ENCODE results near the gene IFT81.

Gene IFT81

GRCh38 chr12:110246636-110247339 lies 122.6 kb downstream of the IFT81 start:
- Histone ChIP-seq H4K20me1 (ENCODE audit: insufficient read depth) (no peaks in the 10 kb centered on the region), H3K9ac (no peak overlapping the region), H3K4me2 (no peak overlapping the region), H3K4me1 (ENCODE audit: low read depth, poor library complexity, severe bottlenecking) (no peaks in the 10 kb centered on the region), H2AFZ (ENCODE audit: low read depth) (no peak overlapping the region), H3K27ac (no peak overlapping the region), H3K79me2 (ENCODE audit: insufficient read depth, low read depth) (no peaks in the 10 kb centered on the region), H3K4me3 (IDR thresholded peaks at IDR 0.05; ENCODE audit: insufficient read depth, low read depth, low read length) (no peak overlapping the region), H3K36me3 (ENCODE audit: insufficient read depth) (no peaks in the 10 kb centered on the region), H3K27me3 (ENCODE audit: insufficient read depth, low read depth) (no peaks in the 10 kb centered on the region)
- no peak for TF ChIP-seq CTCF (conservative IDR thresholded peaks at IDR 0.05; ENCODE audit: low read depth, low read length)

GRCh38 chr12:110247340-110248095 lies 123.4 kb downstream of the IFT81 start:
- Histone ChIP-seq H2AFZ (ENCODE audit: low read depth) (no peak overlapping the region), H3K4me1 (ENCODE audit: low read depth, poor library complexity, severe bottlenecking) (no peaks in the 10 kb centered on the region), H3K4me2 (no peak overlapping the region), H3K36me3 (ENCODE audit: insufficient read depth) (no peaks in the 10 kb centered on the region), H3K4me3 (IDR thresholded peaks at IDR 0.05; ENCODE audit: insufficient read depth, low read depth, low read length) (no peak overlapping the region), H3K27me3 (ENCODE audit: insufficient read depth, low read depth) (no peaks in the 10 kb centered on the region), H4K20me1 (ENCODE audit: insufficient read depth) (no peaks in the 10 kb centered on the region), H3K27ac (no peak overlapping the region), H3K9ac (no peak overlapping the region), H3K79me2 (ENCODE audit: insufficient read depth, low read depth) (no peaks in the 10 kb centered on the region)
- no peak for TF ChIP-seq CTCF (conservative IDR thresholded peaks at IDR 0.05; ENCODE audit: low read depth, low read length)

- TF ChIP-seq CTCF (conservative IDR thresholded peaks at IDR 0.05; ENCODE audit: low read depth, low read length) = no peak
- Histone ChIP-seq H2AFZ (ENCODE audit: low read depth) (no peak overlapping the region), H4K20me1 (ENCODE audit: insufficient read depth) (no peaks in the 10 kb centered on the region), H3K27me3 (ENCODE audit: insufficient read depth, low read depth) (no peaks in the 10 kb centered on the region), H3K4me3 (IDR thresholded peaks at IDR 0.05; ENCODE audit: insufficient read depth, low read depth, low read length) (no peak overlapping the region), H3K27ac (no peak overlapping the region), H3K4me2 (no peak overlapping the region), H3K9ac (no peak overlapping the region), H3K36me3 (ENCODE audit: insufficient read depth) (no peaks in the 10 kb centered on the region), H3K79me2 (ENCODE audit: insufficient read depth, low read depth) (no peaks in the 10 kb centered on the region), H3K4me1 (ENCODE audit: low read depth, poor library complexity, severe bottlenecking) (no peaks in the 10 kb centered on the region)
Observed at GRCh38 chr12:110248096-110248447, 123.9 kb downstream of the IFT81 start.

GRCh38 chr12:110249105-110249504 lies 124.9 kb downstream of the IFT81 start:
- Histone ChIP-seq H3K36me3 (ENCODE audit: insufficient read depth) (no peaks in the 10 kb centered on the region), H3K4me2 (no peak overlapping the region), H4K20me1 (ENCODE audit: insufficient read depth) (no peaks in the 10 kb centered on the region), H2AFZ (ENCODE audit: low read depth) (no peak overlapping the region), H3K27ac (no peak overlapping the region), H3K4me1 (ENCODE audit: low read depth, poor library complexity, severe bottlenecking) (no peaks in the 10 kb centered on the region), H3K4me3 (IDR thresholded peaks at IDR 0.05; ENCODE audit: insufficient read depth, low read depth, low read length) (no peak overlapping the region), H3K27me3 (ENCODE audit: insufficient read depth, low read depth) (no peaks in the 10 kb centered on the region), H3K9ac (no peak overlapping the region), H3K79me2 (ENCODE audit: insufficient read depth, low read depth) (no peaks in the 10 kb centered on the region)
- no peak for TF ChIP-seq CTCF (conservative IDR thresholded peaks at IDR 0.05; ENCODE audit: low read depth, low read length)

Data from KMS-11 (cell line).